Erythroblast (primary cell): ENCODE data around the gene GJA4.

Experiments used
- GATA1 ChIP-seq: IDR thresholded peaks from 2 replicates; pipeline ENCODE4 v1.6.1; 2011; ENCODE audit warnings: low read depth, mild to moderate bottlenecking, control low read depth, low read length, moderate library complexity
- POLR2A ChIP-seq: IDR thresholded peaks from 2 replicates; pipeline ENCODE4 v1.6.1; 2011; ENCODE audit warnings: mild to moderate bottlenecking, low read length

DNA sequence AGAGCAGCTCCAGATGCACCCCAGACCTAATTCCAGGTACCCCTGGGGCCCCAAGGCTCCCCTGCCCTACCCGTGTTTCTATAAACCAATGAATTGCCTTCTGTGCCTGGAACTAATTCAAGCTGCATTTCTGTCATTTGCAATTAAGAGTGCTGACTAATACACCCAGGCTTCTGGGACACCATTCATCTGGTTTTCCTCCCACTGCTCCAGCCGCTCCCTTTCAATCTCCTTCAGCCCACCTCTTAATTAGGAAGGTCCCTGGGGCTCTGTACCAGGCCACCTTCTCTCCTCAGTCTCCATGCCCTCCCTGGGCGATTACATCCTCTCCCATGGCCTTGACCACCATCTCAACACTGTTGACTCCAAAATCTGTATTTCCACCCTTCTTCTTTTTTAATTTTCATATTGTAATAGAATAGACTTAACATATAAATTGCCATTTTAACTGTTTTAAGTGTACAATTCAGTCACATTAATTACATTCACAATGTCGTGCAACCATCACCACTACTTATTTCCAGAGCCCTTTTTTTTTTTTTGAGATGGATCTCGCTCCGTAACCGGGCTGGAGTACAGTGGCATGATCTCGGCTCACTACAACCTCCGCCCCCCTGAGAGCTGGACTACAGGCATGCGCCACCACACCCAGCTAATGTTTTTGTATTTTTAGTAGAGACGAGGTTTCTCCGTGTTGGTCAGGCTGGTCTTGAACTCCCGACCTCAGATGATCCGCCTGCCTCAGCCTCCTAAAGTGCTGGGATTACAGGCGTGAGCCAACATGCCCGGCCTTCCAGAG is 21.0 kb upstream of the GJA4 start:
- TF ChIP-seq POLR2A (no peak), GATA1 (no peak)
